ENCODE measurements around the gene A2M.

Gene A2M

GRCh38 chr12:9120487-9121184, 4.9 kb upstream of the A2M start:
- DNase-seq = peak; percentile 69

DNA sequence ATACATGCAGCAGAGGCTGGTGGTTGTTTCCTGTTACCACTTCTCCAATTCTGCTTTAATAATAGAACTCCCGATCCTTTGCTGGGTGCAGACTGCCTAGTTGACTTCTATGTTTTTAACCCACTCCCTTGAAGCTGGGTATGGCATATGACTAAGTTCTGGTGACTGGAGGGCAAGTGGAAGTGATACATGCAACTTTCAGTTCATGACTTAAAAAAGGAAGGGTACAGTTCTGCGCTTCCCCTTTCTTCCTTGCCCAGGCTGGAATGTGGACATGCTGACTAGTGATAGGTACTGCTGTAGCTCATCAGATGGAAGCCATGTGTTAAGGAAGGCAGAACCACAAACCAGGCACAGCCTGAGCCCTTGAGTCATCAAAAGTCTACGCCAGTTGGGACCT, 2.4 kb upstream of the A2M start:
- no peak for DNase-seq

GRCh38 chr12:9114946-9115345, 773 bp downstream of the A2M start:
- no peak for DNase-seq

DNA sequence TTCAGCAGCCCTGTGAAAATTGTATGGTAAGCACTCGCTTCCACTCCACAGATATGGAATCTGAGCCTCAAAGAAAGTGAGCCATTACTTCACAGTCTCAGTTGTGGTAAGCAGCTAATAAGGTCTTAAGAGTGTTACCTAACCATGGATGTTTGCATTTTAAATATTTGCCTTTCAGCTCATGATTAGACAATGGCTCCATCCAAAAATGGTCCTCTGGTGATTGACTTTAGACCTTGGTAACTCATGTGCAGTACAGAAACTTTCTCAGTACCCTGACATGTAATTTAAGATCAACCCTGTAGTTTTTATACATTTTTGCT, 1.8 kb downstream of the A2M start:
- DNase-seq = peak; percentile 27

GRCh38 chr12:9113296-9113986, 2.3 kb downstream of the A2M start:
- DNase-seq = no peak

- DNase-seq = no peak
Observed at GRCh38 chr12:9112076-9112853, 3.5 kb downstream of the A2M start.

- DNase-seq = no peak
Observed at GRCh38 chr12:9111525-9111924, 4.2 kb downstream of the A2M start.

DNA sequence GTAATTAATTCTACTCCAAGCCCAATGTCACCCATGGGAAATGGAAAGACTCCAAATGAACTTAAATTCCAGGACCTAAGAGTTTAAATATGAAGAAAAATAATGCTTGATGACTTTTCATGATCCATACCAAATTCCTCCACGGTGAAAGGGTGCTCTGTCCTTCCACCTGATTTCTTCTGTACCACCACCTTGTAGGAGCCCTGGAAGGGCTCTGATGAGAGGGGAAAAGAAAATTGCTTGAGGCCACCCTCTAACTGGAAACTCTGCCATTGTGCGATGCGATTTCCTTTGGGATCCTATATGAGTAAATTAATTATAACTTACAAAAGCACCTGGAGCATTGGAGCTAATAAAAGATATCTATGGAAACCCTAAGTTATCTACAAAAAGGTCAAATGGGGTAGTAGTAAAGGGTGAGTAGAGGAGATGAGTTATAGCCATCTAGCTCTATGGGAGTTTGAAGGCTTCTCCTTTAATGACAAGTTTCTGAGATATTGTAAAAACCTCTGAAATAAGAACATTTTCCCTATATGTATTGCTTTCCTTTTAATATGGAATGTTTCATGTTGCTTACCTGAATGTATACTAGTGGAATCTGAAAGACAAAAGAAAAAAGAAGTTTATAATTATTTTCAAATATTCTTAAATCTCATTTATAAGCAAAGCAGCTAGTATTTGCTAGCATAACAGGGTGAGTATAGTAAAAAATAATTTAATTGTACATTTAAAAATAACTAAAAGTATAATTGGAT, 5.8 kb downstream of the A2M start:
- no peak for DNase-seq

- no peak for DNase-seq
Observed at GRCh38 chr12:9109213-9109522, 6.6 kb downstream of the A2M start.

- DNase-seq = no peak
Observed at GRCh38 chr12:9108504-9109212, 7.1 kb downstream of the A2M start.

GRCh38 chr12:9107542-9107873, 8.2 kb downstream of the A2M start:
- no peak for DNase-seq

GRCh38 chr12:9106610-9107541, 8.8 kb downstream of the A2M start:
- no peak for DNase-seq

- no peak for DNase-seq
Observed at GRCh38 chr12:9106067-9106466, 9.7 kb downstream of the A2M start.

- no peak for DNase-seq
Observed at GRCh38 chr12:9104767-9105423, 10.8 kb downstream of the A2M start.

DNA sequence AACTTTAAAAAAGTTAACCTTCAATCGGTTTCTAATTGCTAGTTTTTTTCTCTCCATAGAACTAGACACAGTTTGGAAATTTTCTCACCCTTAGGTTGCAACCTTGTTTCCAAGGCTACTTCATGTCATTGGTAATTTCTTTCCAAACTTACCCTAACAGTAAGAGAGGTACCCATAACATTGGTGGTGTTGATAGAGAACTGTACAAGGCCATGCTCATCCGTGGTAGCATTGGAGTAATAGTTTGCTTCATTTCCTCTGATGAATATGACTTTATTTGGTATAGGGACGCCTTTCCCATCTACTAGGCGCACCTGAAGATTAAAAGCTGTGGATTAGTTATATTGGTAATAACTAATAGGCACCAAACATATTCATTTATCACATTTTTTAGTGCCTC, 11.6 kb downstream of the A2M start:
- DNase-seq = no peak

- DNase-seq = no peak
Observed at GRCh38 chr12:9103050-9103849, 12.5 kb downstream of the A2M start.

GRCh38 chr12:9101018-9101687, 14.6 kb downstream of the A2M start:
- no peak for DNase-seq

DNA sequence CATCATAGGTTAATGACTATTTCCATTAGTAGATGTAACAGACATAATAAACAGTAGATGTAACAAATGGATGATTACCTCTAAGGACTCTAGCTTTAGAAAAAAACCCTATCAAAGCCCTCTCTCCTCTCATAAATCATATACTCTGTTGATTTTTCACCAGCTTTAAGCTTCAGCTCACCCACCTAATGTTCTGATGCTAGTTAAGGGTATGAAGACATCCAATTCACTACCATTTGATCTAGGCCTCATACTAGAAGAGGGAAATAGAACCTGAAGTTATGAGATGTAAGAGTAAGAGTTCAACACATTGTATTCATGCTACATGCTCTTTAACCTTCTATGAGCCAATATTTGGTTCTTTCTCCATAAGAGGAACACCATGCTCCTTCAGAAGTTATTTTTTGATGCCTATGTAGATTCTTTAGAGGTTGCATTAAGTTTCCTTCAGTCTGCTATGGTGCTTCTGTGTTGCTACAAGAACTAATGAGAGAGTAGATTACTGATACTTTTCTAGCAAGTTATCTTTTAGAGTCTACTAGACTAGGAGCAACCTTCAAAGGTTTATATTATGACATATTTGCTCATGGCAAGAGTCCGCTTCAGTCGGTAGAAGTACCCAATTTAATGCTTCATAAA, 16.0 kb downstream of the A2M start:
- DNase-seq = no peak

DNA sequence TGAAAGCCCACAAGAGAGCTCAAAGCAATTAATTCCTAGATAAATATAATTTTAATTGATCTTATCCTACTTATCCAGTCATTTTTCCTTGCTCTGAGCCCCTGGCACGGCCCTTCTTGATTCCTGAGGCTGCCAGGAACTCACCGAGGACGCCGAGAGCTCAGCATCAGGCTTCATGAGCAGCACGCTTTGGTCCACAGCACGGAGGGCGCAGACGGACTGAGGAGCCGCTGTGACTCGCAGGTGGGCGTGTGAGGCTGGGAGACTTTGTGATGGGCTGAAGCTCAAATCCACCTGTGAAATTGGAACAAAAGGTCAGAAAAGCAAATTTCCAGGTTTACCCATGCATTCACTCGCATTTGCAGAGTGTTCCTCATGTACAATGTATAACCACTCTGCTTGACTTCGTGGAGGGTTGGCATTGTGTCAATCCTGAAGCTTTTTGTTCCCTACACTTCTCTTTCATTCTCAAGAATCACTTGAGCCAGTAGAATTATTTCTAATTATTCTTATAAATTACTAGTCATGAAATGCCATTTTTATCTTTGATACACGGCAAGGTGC, 17.2 kb downstream of the A2M start:
- DNase-seq = no peak
